ENCODE data around the gene RPL26.

DNA sequence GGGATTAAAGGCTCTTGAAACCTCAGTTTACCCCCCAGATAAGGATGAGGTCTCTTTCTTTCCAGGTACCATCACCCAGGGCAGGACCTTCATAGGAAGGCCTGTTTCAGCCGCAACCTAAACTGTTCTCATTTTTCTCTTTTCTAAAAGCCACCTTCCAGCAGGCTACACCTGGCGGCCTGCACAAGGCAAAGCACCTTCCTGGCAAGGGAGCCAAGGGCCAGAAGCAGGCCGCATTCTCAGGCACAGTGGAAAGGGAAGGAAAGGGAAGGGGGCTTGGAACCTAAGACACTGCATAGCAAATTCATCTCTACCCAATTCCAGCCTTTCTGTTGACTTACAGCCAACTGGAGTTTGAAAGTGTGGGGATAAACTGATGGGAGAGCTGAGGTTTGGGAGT, 43.8 kb upstream of the RPL26 start:
- TF ChIP-seq CTCF (IDR thresholded peaks at IDR 0.05) (no peak), POLR2A (IDR thresholded peaks at IDR 0.05) (no peak)

Measured in thyroid gland (tissue), 4 donors.